Ovary (tissue), 3 donors: ENCODE measurements around the gene CFAP299.

Experiments
- CTCF ChIP-seq, 3 donors: fragments of 450-650 bp in 2 of 3; fragments of 200-600 bp in 1 of 3; IDR thresholded peaks; one replicate each; pipeline versions ENCODE4 v1.5.1 to v1.8.0; 2016 to 2022; ENCODE audit warnings: antibody characterized with exemption in 3 of 3, mild to moderate bottlenecking in 1 of 3
- POLR2A ChIP-seq: fragments of 450-650 bp; IDR thresholded peaks from one replicate; pipeline ENCODE4 v1.6.1; 2017; ENCODE audit warnings: antibody characterized with exemption, mild to moderate bottlenecking, moderate library complexity
- donor health status: DM: no; HTN: no; CAD: no.

DNA sequence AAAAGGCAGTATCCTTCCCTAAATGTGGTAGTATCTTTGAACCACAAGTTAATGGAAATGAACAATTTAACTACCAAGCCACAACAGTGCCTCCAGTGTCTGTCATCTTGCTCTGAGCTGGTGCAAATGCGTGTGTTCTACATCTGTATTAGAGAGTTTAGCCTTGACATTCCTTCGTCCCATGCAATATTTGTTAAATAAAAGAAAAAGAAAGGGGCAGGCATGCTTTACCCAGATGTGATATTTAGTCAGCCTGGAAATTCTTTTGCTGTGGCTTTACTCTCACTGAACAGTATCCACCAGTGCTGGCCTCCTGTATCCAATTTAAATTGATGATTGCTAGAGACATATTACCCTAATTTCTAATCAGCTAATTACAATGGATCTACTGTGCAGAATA is 310.5 kb downstream of the CFAP299 start:
- TF ChIP-seq CTCF (IDR thresholded peaks at IDR 0.05) (no peak), POLR2A (no peak)
